Measurements from ENCODE around the gene DNASE1L3.
A peak's percentile ranks its signal among the peaks of the same experiment; 100 is the strongest.
"Not testable (repeated sequence)": the region's sequence is repeated elsewhere in the genome, so short reads cannot be mapped to it uniquely, and the experiment has no call there.

DNASE1L3 gene

GRCh38 chr3:58246148-58247047, 35.6 kb upstream of the DNASE1L3 start:
- no peaks in the 10 kb centered on the region for H3K27me3 ChIP-seq (ENCODE audit: control insufficient read depth in 2 of 2, insufficient read depth in 2 of 2, low read length in 2 of 2)
- no peaks in the 10 kb centered on the region for H3K36me3 ChIP-seq (ENCODE audit: control insufficient read depth in 2 of 2, insufficient read depth in 2 of 2, low read length in 2 of 2)
- H3K9me3 ChIP-seq (ENCODE audit: control insufficient read depth in 2 of 2, low read length in 2 of 2): no peaks in the 10 kb centered on the region
- H3K4me1 ChIP-seq (ENCODE audit: control insufficient read depth in 2 of 2, insufficient read depth in 2 of 2, low read length in 2 of 2): peaks cover 6 to 27% of the 10 kb centered on the region in 2 donors
- no peak overlapping the region for H3K27ac ChIP-seq (ENCODE audit: low read depth in 2 of 2, low read length in 2 of 2)
- no peak overlapping the region for H3K9ac ChIP-seq (ENCODE audit: low read depth in 1 of 2, low read length in 2 of 2)
- no peak overlapping the region for H3K4me3 ChIP-seq (ENCODE audit: low read length in 2 of 2)

- Histone ChIP-seq H3K27ac (ENCODE audit: low read depth in 2 of 2, low read length in 2 of 2) (no peak overlapping the region), H3K27me3 (ENCODE audit: control insufficient read depth in 2 of 2, insufficient read depth in 2 of 2, low read length in 2 of 2) (no peaks in the 10 kb centered on the region), H3K9me3 (ENCODE audit: control insufficient read depth in 2 of 2, low read length in 2 of 2) (no peaks in the 10 kb centered on the region), H3K9ac (ENCODE audit: low read depth in 1 of 2, low read length in 2 of 2) (peak overlapping the region in 1 of 2 donors; percentile 17), H3K36me3 (ENCODE audit: control insufficient read depth in 2 of 2, insufficient read depth in 2 of 2, low read length in 2 of 2) (no peaks in the 10 kb centered on the region), H3K4me1 (ENCODE audit: control insufficient read depth in 2 of 2, insufficient read depth in 2 of 2, low read length in 2 of 2) (peaks cover 0 to 10% of the 10 kb centered on the region in 2 donors), H3K4me3 (ENCODE audit: low read length in 2 of 2) (no peak overlapping the region)
Observed at GRCh38 chr3:58243976-58244585, 33.3 kb upstream of the DNASE1L3 start.

GRCh38 chr3:58242860-58243259, 32.1 kb upstream of the DNASE1L3 start:
- not testable (repeated sequence) for H3K4me3 ChIP-seq (ENCODE audit: low read length in 2 of 2); H3K27me3 ChIP-seq (ENCODE audit: control insufficient read depth in 2 of 2, insufficient read depth in 2 of 2, low read length in 2 of 2); H3K9me3 ChIP-seq (ENCODE audit: control insufficient read depth in 2 of 2, low read length in 2 of 2); H3K9ac ChIP-seq (ENCODE audit: low read depth in 1 of 2, low read length in 2 of 2); H3K27ac ChIP-seq (ENCODE audit: low read depth in 2 of 2, low read length in 2 of 2); H3K36me3 ChIP-seq (ENCODE audit: control insufficient read depth in 2 of 2, insufficient read depth in 2 of 2, low read length in 2 of 2)
- peaks cover 6 to 17% of the 10 kb centered on the region in 2 donors for H3K4me1 ChIP-seq (ENCODE audit: control insufficient read depth in 2 of 2, insufficient read depth in 2 of 2, low read length in 2 of 2)

- H3K36me3 ChIP-seq (ENCODE audit: control insufficient read depth in 2 of 2, insufficient read depth in 2 of 2, low read length in 2 of 2): no peaks in the 10 kb centered on the region
- no peak overlapping the region for H3K4me3 ChIP-seq (ENCODE audit: low read length in 2 of 2)
- no peak overlapping the region for H3K9ac ChIP-seq (ENCODE audit: low read depth in 1 of 2, low read length in 2 of 2)
- peaks cover 6 to 17% of the 10 kb centered on the region in 2 donors for H3K4me1 ChIP-seq (ENCODE audit: control insufficient read depth in 2 of 2, insufficient read depth in 2 of 2, low read length in 2 of 2)
- no peaks in the 10 kb centered on the region for H3K27me3 ChIP-seq (ENCODE audit: control insufficient read depth in 2 of 2, insufficient read depth in 2 of 2, low read length in 2 of 2)
- H3K27ac ChIP-seq (ENCODE audit: low read depth in 2 of 2, low read length in 2 of 2): no peak overlapping the region
- no peaks in the 10 kb centered on the region for H3K9me3 ChIP-seq (ENCODE audit: control insufficient read depth in 2 of 2, low read length in 2 of 2)
Observed at GRCh38 chr3:58242340-58242739, 31.6 kb upstream of the DNASE1L3 start.

GRCh38 chr3:58241306-58242044, 30.7 kb upstream of the DNASE1L3 start:
- Histone ChIP-seq H3K9ac (ENCODE audit: low read depth in 1 of 2, low read length in 2 of 2) (no peak overlapping the region), H3K4me3 (ENCODE audit: low read length in 2 of 2) (no peak overlapping the region), H3K27me3 (ENCODE audit: control insufficient read depth in 2 of 2, insufficient read depth in 2 of 2, low read length in 2 of 2) (no peaks in the 10 kb centered on the region), H3K27ac (ENCODE audit: low read depth in 2 of 2, low read length in 2 of 2) (no peak overlapping the region), H3K36me3 (ENCODE audit: control insufficient read depth in 2 of 2, insufficient read depth in 2 of 2, low read length in 2 of 2) (no peaks in the 10 kb centered on the region), H3K9me3 (ENCODE audit: control insufficient read depth in 2 of 2, low read length in 2 of 2) (no peaks in the 10 kb centered on the region), H3K4me1 (ENCODE audit: control insufficient read depth in 2 of 2, insufficient read depth in 2 of 2, low read length in 2 of 2) (peaks cover 13 to 21% of the 10 kb centered on the region in 2 donors)

GRCh38 chr3:58238830-58239229, 28.1 kb upstream of the DNASE1L3 start:
- Histone ChIP-seq H3K9ac (ENCODE audit: low read depth in 1 of 2, low read length in 2 of 2) (no peak overlapping the region), H3K9me3 (ENCODE audit: control insufficient read depth in 2 of 2, low read length in 2 of 2) (no peaks in the 10 kb centered on the region), H3K27ac (ENCODE audit: low read depth in 2 of 2, low read length in 2 of 2) (no peak overlapping the region), H3K27me3 (ENCODE audit: control insufficient read depth in 2 of 2, insufficient read depth in 2 of 2, low read length in 2 of 2) (no peaks in the 10 kb centered on the region), H3K36me3 (ENCODE audit: control insufficient read depth in 2 of 2, insufficient read depth in 2 of 2, low read length in 2 of 2) (no peaks in the 10 kb centered on the region), H3K4me1 (ENCODE audit: control insufficient read depth in 2 of 2, insufficient read depth in 2 of 2, low read length in 2 of 2) (peaks cover 15 to 18% of the 10 kb centered on the region in 2 donors), H3K4me3 (ENCODE audit: low read length in 2 of 2) (peak overlapping the region; percentile 76 to 93)

GRCh38 chr3:58237941-58238681, 27.3 kb upstream of the DNASE1L3 start:
- Histone ChIP-seq H3K4me1 (ENCODE audit: control insufficient read depth in 2 of 2, insufficient read depth in 2 of 2, low read length in 2 of 2) (peaks cover 15 to 18% of the 10 kb centered on the region in 2 donors), H3K4me3 (ENCODE audit: low read length in 2 of 2) (peak overlapping the region; percentile 76 to 93), H3K27me3 (ENCODE audit: control insufficient read depth in 2 of 2, insufficient read depth in 2 of 2, low read length in 2 of 2) (no peaks in the 10 kb centered on the region), H3K36me3 (ENCODE audit: control insufficient read depth in 2 of 2, insufficient read depth in 2 of 2, low read length in 2 of 2) (no peaks in the 10 kb centered on the region), H3K9me3 (ENCODE audit: control insufficient read depth in 2 of 2, low read length in 2 of 2) (no peaks in the 10 kb centered on the region), H3K27ac (ENCODE audit: low read depth in 2 of 2, low read length in 2 of 2) (peak overlapping the region; percentile 70 to 83), H3K9ac (ENCODE audit: low read depth in 1 of 2, low read length in 2 of 2) (peak overlapping the region; percentile 72)

- Histone ChIP-seq H3K9ac (ENCODE audit: low read depth in 1 of 2, low read length in 2 of 2) (peak within 1 kb of the TSS; percentile 72 to 83), H3K36me3 (ENCODE audit: control insufficient read depth in 2 of 2, insufficient read depth in 2 of 2, low read length in 2 of 2) (no peaks in the 10 kb centered on the region), H3K4me3 (ENCODE audit: low read length in 2 of 2) (peak within 1 kb of the TSS; percentile 76 to 93), H3K4me1 (ENCODE audit: control insufficient read depth in 2 of 2, insufficient read depth in 2 of 2, low read length in 2 of 2) (peaks cover 15 to 18% of the 10 kb centered on the region in 2 donors), H3K27me3 (ENCODE audit: control insufficient read depth in 2 of 2, insufficient read depth in 2 of 2, low read length in 2 of 2) (no peaks in the 10 kb centered on the region), H3K27ac (ENCODE audit: low read depth in 2 of 2, low read length in 2 of 2) (peak within 1 kb of the TSS; percentile 70 to 83), H3K9me3 (ENCODE audit: control insufficient read depth in 2 of 2, low read length in 2 of 2) (no peaks in the 10 kb centered on the region)
Observed at GRCh38 chr3:58237238-58237940, 26.6 kb upstream of the DNASE1L3 start, which contains the start of gene ABHD6. TSS of gene ABHD6 (plus strand) at chr3:58237792. CDS start at chr3:58256587, 18,795 bp downstream.

- H3K27ac ChIP-seq (ENCODE audit: low read depth in 2 of 2, low read length in 2 of 2): peak overlapping the region; percentile 70 to 83
- peak overlapping the region; percentile 76 to 93 for H3K4me3 ChIP-seq (ENCODE audit: low read length in 2 of 2)
- peaks cover 12 to 15% of the 10 kb centered on the region in 2 donors for H3K4me1 ChIP-seq (ENCODE audit: control insufficient read depth in 2 of 2, insufficient read depth in 2 of 2, low read length in 2 of 2)
- no peaks in the 10 kb centered on the region for H3K9me3 ChIP-seq (ENCODE audit: control insufficient read depth in 2 of 2, low read length in 2 of 2)
- H3K27me3 ChIP-seq (ENCODE audit: control insufficient read depth in 2 of 2, insufficient read depth in 2 of 2, low read length in 2 of 2): no peaks in the 10 kb centered on the region
- H3K36me3 ChIP-seq (ENCODE audit: control insufficient read depth in 2 of 2, insufficient read depth in 2 of 2, low read length in 2 of 2): no peaks in the 10 kb centered on the region
- peak overlapping the region; percentile 72 to 83 for H3K9ac ChIP-seq (ENCODE audit: low read depth in 1 of 2, low read length in 2 of 2)
Observed at GRCh38 chr3:58236527-58237237, 25.9 kb upstream of the DNASE1L3 start.

Measured in mucosa of rectum (tissue), 2 donors.